ENCODE measurements around the gene HSP90B1. TPM values are rescaled to one million over a fixed set of nuclear protein-coding genes. Genes with fewer than 3 reads are reported as not detected.

The HSP90B1 gene
- total RNA-seq, 2 donors from 2014 or later, result 662 to 1,207 TPM

DNA sequence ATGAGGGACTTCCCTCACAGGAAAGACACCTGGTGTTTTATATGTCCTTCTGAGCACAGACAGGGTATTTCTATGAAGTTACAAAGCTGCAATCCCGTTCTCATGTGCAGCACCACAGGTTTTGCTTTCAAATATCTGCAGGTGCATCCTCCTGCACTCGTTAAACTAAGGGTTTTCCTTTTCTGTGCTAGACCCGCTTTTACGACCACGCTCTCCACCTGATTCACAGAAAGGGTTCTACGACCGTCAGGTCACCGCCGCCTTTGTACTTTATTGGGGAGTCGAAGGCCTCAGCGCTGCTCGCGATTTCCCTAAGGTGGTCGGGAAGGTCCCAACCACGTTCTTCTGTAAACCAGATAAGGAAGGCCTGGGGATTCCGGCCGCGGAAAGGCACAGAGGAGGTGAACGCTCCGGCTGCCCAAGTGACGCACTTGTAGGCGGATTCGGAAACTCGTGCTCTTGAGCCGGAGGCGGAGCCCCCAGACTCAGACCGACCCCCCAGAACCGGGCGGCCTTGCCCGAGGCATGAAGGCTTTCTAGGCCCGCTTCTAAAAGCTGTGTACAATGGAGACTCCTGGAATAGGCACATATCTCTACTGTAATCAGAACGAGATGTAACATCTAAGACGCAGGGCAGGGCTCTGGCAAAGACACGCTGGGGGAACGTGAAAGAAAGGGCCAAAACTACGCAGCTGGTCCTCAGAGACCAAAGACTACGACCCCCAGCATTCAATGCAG, 995 bp upstream of the HSP90B1 start:
- Histone ChIP-seq H3K9me3 (no peaks in the 10 kb centered on the region), H3K36me3 (peaks cover 2% of the 10 kb centered on the region), H3K9ac (ENCODE audit: low read depth in 2 of 2, low read length in 2 of 2) (peak overlapping the region; percentile 76 to 93), H3K4me1 (peaks cover 13% of the 10 kb centered on the region), H3K27me3 (no peaks in the 10 kb centered on the region), H3K4me3 (peak overlapping the region; percentile 48), H3K27ac (peak overlapping the region; percentile 96)
- TF ChIP-seq, protein P1, sequence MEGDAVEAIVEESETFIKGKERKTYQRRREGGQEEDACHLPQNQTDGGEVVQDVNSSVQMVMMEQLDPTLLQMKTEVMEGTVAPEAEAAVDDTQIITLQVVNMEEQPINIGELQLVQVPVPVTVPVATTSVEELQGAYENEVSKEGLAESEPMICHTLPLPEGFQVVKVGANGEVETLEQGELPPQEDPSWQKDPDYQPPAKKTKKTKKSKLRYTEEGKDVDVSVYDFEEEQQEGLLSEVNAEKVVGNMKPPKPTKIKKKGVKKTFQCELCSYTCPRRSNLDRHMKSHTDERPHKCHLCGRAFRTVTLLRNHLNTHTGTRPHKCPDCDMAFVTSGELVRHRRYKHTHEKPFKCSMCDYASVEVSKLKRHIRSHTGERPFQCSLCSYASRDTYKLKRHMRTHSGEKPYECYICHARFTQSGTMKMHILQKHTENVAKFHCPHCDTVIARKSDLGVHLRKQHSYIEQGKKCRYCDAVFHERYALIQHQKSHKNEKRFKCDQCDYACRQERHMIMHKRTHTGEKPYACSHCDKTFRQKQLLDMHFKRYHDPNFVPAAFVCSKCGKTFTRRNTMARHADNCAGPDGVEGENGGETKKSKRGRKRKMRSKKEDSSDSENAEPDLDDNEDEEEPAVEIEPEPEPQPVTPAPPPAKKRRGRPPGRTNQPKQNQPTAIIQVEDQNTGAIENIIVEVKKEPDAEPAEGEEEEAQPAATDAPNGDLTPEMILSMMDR (IDR thresholded peaks at IDR 0.05), result no peak
- peak; percentile 86 for DNase-seq
- intact Hi-C loops (cut with DNase I), result loop anchor here (5.0 kb wide), 1 partner anchor 52 kb away; no protein-coding TSS in a partner anchor

DNA sequence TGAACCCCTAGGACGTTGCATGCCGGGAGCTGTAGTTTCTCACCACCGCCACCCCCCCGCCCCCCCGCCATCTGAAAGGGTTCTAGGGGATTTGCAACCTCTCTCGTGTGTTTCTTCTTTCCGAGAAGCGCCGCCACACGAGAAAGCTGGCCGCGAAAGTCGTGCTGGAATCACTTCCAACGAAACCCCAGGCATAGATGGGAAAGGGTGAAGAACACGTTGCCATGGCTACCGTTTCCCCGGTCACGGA, 501 bp upstream of the HSP90B1 start:
- no peaks in the 10 kb centered on the region for H3K27me3 ChIP-seq
- peak overlapping the region; percentile 76 to 93 for H3K9ac ChIP-seq (ENCODE audit: low read depth in 2 of 2, low read length in 2 of 2)
- intact Hi-C loops (cut with DNase I), result loop anchor here (5.0 kb wide), 1 partner anchor 52 kb away; no protein-coding TSS in a partner anchor
- TF ChIP-seq, protein P1 (IDR thresholded peaks at IDR 0.05), result no peak
- peaks cover 17% of the 10 kb centered on the region for H3K4me1 ChIP-seq
- no peak for DNase-seq
- H3K9me3 ChIP-seq, result no peaks in the 10 kb centered on the region
- peaks cover 7% of the 10 kb centered on the region for H3K36me3 ChIP-seq
- peak overlapping the region; percentile 48 for H3K4me3 ChIP-seq
- H3K27ac ChIP-seq, result peak overlapping the region; percentile 96

DNA sequence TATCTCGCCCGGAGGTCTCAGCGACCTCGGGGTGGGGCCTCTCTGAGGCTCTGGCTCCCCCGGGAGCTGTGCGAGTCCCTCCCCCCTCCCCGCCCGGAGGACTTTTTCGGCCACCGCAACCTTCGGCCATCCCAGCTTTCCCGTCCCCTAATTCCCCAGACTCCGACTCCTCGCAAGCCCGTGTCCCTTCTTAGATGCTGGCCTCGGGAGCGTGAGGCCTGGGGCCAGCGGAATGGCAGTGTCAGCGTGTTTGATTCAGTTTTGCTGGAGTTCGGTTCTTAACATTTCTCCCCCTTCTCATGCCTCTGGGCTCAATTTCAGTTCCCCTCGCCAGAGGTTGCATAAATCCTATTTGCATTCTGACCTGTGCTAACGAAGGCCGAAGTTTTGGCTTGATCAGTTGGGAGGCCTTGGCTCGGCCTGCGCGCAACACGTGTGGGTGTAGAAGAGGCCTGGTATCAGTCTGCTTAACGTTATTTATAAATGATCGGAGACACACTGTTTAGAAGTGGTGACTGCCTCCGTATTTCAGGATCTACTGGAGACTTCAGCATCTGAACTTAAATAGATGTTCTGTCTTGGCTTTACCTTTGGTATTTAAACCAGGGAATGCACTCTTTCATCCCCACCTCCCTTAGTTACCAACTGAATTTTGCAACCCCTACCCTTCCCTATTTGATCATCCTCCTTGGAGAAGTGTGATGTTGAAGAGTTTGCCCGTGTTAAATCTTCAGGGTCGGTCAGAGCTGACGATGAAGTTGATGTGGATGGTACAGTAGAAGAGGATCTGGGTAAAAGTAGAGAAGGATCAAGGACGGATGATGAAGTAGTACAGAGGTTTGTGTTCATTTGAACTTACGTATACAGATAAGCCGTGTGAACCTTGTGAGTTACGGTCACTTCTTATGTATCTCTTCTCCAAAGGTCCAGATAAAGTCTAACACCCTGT, 851 bp downstream of the HSP90B1 start:
- peaks cover 17% of the 10 kb centered on the region for H3K4me1 ChIP-seq

DNA sequence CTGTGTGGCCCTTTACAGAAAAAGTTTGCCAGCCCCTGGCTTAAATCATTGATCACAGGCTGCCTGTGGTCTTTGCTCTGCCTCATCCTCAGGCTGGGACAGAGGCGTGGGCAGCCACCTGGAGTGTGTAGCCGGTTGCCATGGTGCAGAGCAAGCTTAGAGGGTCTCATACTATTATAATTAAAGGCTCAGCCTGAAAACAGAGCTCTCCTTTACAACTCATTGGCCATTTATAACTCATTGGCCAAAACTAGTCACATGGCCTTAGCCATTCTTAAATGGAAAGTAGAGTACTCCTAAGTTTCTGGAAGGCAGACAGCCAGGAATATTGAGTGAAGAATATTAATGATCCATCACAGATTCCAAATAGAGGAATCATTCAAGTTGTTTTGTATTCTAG, 3.0 kb downstream of the HSP90B1 start:
- intact Hi-C loops (cut with DNase I), result no loop called here
- Histone ChIP-seq H3K36me3 (peaks cover 9% of the 10 kb centered on the region), H3K4me1 (peaks cover 17% of the 10 kb centered on the region), H3K27ac (no peak overlapping the region), H3K9me3 (no peaks in the 10 kb centered on the region), H3K4me3 (peak overlapping the region; percentile 66), H3K9ac (ENCODE audit: low read depth in 2 of 2, low read length in 2 of 2) (no peak overlapping the region), H3K27me3 (no peaks in the 10 kb centered on the region)
- no peak for DNase-seq
- TF ChIP-seq, protein P1 (IDR thresholded peaks at IDR 0.05), result no peak

More for the DNA sequence above, 851 bp downstream of the HSP90B1 start:
- Histone ChIP-seq H3K27ac (peak overlapping the region; percentile 88), H3K27me3 (no peaks in the 10 kb centered on the region), H3K4me3 (peak overlapping the region; percentile 66), H3K9ac (ENCODE audit: low read depth in 2 of 2, low read length in 2 of 2) (peak overlapping the region; percentile 77 to 98), H3K9me3 (no peaks in the 10 kb centered on the region), H3K36me3 (peaks cover 7% of the 10 kb centered on the region)
- TF ChIP-seq, protein P1 (IDR thresholded peaks at IDR 0.05), result no peak
- peak; percentile 42 for DNase-seq
- intact Hi-C loops (cut with DNase I), result no loop called here

DNA sequence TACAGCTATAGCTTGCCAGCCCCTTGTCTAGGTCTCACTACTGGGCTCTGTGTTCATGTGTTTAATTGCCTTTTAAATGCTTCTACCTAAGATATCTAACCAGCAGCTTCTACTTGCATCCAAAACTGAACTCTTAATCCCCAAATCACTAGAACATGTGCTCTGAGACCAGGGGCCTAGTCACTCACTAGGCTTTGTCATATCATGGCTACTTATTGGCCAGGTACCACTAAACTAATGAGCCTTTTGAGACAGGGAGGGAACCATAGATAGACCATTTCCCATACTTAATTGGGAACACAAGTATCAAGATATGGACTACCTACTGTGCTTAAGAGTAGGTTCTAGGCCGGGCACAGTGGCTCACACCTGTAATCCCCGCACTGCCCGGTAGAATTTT, 6.5 kb downstream of the HSP90B1 start:
- TF ChIP-seq, protein P1 (IDR thresholded peaks at IDR 0.05), result no peak
- H3K27me3 ChIP-seq, result no peaks in the 10 kb centered on the region
- no peak for DNase-seq
- H3K27ac ChIP-seq, result no peak overlapping the region
- intact Hi-C loops (cut with DNase I), result no loop called here
- peaks cover 18% of the 10 kb centered on the region for H3K36me3 ChIP-seq
- no peak overlapping the region for H3K4me3 ChIP-seq
- no peaks in the 10 kb centered on the region for H3K9me3 ChIP-seq
- H3K4me1 ChIP-seq, result peaks cover 14% of the 10 kb centered on the region
- no peak overlapping the region for H3K9ac ChIP-seq (ENCODE audit: low read depth in 2 of 2, low read length in 2 of 2)
